ENCODE data around the gene ARMCX4. TPM values are rescaled to one million over a fixed set of nuclear protein-coding genes. Genes with fewer than 3 reads are reported as not detected.

The ARMCX4 gene
- total RNA-seq, 1 donor = 5.4 TPM

DNA sequence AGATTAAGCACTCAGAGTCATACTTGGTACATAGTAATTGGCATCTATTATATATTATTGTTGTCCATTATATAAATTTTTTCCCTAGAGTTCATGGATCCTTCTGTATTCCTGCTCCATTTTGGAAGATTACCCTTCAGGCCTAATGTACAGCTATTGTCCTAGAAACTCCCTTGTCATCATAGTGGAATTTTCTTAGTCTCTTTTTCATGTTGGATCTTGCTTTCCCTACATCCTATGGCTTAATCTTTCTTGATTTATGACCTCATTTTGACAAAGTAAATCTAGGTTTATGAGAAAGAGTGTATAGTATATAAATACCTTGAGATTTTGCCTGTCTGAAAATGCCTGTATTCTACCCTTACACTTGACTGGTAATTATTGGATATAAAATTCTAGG, 22.1 kb downstream of the ARMCX4 start:
- Histone ChIP-seq H3K27me3 (ENCODE audit: insufficient read depth, low read length) (no peaks in the 10 kb centered on the region), H3K9me3 (ENCODE audit: low read depth, low read length) (no peaks in the 10 kb centered on the region), H3K4me1 (ENCODE audit: insufficient read depth, low read length) (no peaks in the 10 kb centered on the region), H3K4me3 (ENCODE audit: low read length) (no peak overlapping the region)

DNA sequence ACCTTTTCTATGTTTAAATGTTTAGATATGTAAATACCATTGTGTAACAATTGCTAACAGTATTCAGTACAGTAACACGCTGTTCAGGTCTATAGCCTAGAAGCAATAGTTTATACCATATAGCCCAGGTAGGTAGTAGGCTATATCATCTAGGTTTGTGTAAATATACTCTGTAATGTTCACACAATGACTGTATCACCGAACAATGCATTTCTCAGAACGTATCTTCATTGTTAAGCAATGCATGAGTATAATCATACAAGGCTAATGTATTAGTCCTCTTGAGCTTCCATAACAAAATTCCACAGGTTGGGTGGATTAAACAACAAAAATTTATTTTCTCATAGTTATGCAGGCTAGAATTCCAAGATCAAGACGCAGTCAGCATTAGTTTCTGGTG, 22.7 kb downstream of the ARMCX4 start:
- no peaks in the 10 kb centered on the region for H3K9me3 ChIP-seq (ENCODE audit: low read depth, low read length)
- no peak overlapping the region for H3K4me3 ChIP-seq (ENCODE audit: low read length)
- no peaks in the 10 kb centered on the region for H3K4me1 ChIP-seq (ENCODE audit: insufficient read depth, low read length)
- no peaks in the 10 kb centered on the region for H3K27me3 ChIP-seq (ENCODE audit: insufficient read depth, low read length)

GRCh38 chrX:101530944-101531343, 45.7 kb downstream of the ARMCX4 start:
- Histone ChIP-seq H3K9me3 (ENCODE audit: low read depth, low read length) (no peaks in the 10 kb centered on the region), H3K4me1 (ENCODE audit: insufficient read depth, low read length) (no peaks in the 10 kb centered on the region), H3K27me3 (ENCODE audit: insufficient read depth, low read length) (no peaks in the 10 kb centered on the region), H3K4me3 (ENCODE audit: low read length) (no peak overlapping the region)

Other genes starting within 250 kb of the ARMCX4 start
- gene TAF7L, start 194.1 kb upstream of the ARMCX4 start, total RNA-seq = not detected
- gene TIMM8A, start 136.7 kb upstream of the ARMCX4 start, total RNA-seq = 1.8 TPM
- 33.1 TPM for gene BTK, start 99.3 kb upstream of the ARMCX4 start, total RNA-seq
- 245 TPM for gene RPL36A, start 94.4 kb upstream of the ARMCX4 start, total RNA-seq
- 33.2 TPM for gene GLA, start 77.5 kb upstream of the ARMCX4 start, total RNA-seq
- 75.5 TPM for gene HNRNPH2, start 77.2 kb upstream of the ARMCX4 start, total RNA-seq
- gene ARMCX1, start 65.1 kb downstream of the ARMCX4 start, total RNA-seq = 1.9 TPM
- gene ARMCX6, start 132.5 kb downstream of the ARMCX4 start, total RNA-seq = 15.2 TPM
- gene ARMCX3, start 137.7 kb downstream of the ARMCX4 start, total RNA-seq = 22.6 TPM
- gene ARMCX2, start 174.4 kb downstream of the ARMCX4 start, total RNA-seq = 0.94 TPM

Measured in mononuclear cell (primary cell).